ENCODE measurements around the gene CST2. TPM values are rescaled to one million over a fixed set of nuclear protein-coding genes. Genes with fewer than 3 reads are reported as not detected.
"Not testable (repeated sequence)": the region's sequence is repeated elsewhere in the genome, so short reads cannot be mapped to it uniquely, and the experiment has no call there.

CST2 gene
- total and polyA plus RNA-seq, 2 experiments from 2014 or later: not detected

GRCh38 chr20:23823621-23824324 is 2.8 kb downstream of the CST2 start:
- Histone ChIP-seq H3K4me1 (ENCODE audit: low read depth) (no peaks in the 10 kb centered on the region), H3K27ac (no peak overlapping the region), H3K36me3 (no peaks in the 10 kb centered on the region), H3K4me3 (no peak overlapping the region), H3K27me3 (no peaks in the 10 kb centered on the region), H3K9me3 (ENCODE audit: low read depth) (no peaks in the 10 kb centered on the region)
- DNase-seq (ENCODE audit: low read depth in 1 of 2, low spot score in 1 of 2): no peak
- TF ChIP-seq CTCF (IDR thresholded peaks at IDR 0.05; ENCODE audit: low read depth, low read length): no peak

GRCh38 chr20:23823111-23823510 is 3.4 kb downstream of the CST2 start:
- Histone ChIP-seq H3K9me3 (ENCODE audit: low read depth) (no peaks in the 10 kb centered on the region), H3K36me3 (no peaks in the 10 kb centered on the region), H3K27me3 (no peaks in the 10 kb centered on the region), H3K4me1 (ENCODE audit: low read depth) (no peaks in the 10 kb centered on the region), H3K27ac (no peak overlapping the region), H3K4me3 (no peak overlapping the region)
- no peak for DNase-seq (ENCODE audit: low read depth in 1 of 2, low spot score in 1 of 2)
- no peak for TF ChIP-seq CTCF (IDR thresholded peaks at IDR 0.05; ENCODE audit: low read depth, low read length)

- DNase-seq (ENCODE audit: low read depth in 1 of 2, low spot score in 1 of 2): no peak
Measured at GRCh38 chr20:23820493-23820892, 6.0 kb downstream of the CST2 start.

GRCh38 chr20:23811559-23811958 is 15.0 kb downstream of the CST2 start:
- not testable (repeated sequence) for H3K27me3 ChIP-seq; DNase-seq (ENCODE audit: low read depth in 1 of 2, low spot score in 1 of 2); H3K4me1 ChIP-seq (ENCODE audit: low read depth); H3K9me3 ChIP-seq (ENCODE audit: low read depth); H3K4me3 ChIP-seq; H3K36me3 ChIP-seq; H3K27ac ChIP-seq

More at GRCh38 chr20:23820493-23820892, 6.0 kb downstream of the CST2 start:
- Histone ChIP-seq H3K4me3 (no peak overlapping the region), H3K27ac (no peak overlapping the region), H3K4me1 (ENCODE audit: low read depth) (no peaks in the 10 kb centered on the region), H3K9me3 (ENCODE audit: low read depth) (no peaks in the 10 kb centered on the region), H3K27me3 (no peaks in the 10 kb centered on the region), H3K36me3 (no peaks in the 10 kb centered on the region)
- no peak for TF ChIP-seq CTCF (IDR thresholded peaks at IDR 0.05; ENCODE audit: low read depth, low read length)

- H3K36me3 ChIP-seq; H3K4me1 ChIP-seq (ENCODE audit: low read depth); H3K4me3 ChIP-seq; H3K27me3 ChIP-seq; DNase-seq (ENCODE audit: low read depth in 1 of 2, low spot score in 1 of 2); H3K9me3 ChIP-seq (ENCODE audit: low read depth); H3K27ac ChIP-seq: not testable (repeated sequence)
Measured at GRCh38 chr20:23810349-23810748, 16.2 kb downstream of the CST2 start.

- Histone ChIP-seq H3K4me3 (no peak overlapping the region), H3K27me3 (no peaks in the 10 kb centered on the region), H3K36me3 (no peaks in the 10 kb centered on the region), H3K4me1 (ENCODE audit: low read depth) (no peaks in the 10 kb centered on the region), H3K27ac (no peak overlapping the region), H3K9me3 (ENCODE audit: low read depth) (no peaks in the 10 kb centered on the region)
- no peak for TF ChIP-seq CTCF (IDR thresholded peaks at IDR 0.05; ENCODE audit: low read depth, low read length)
- no peak for DNase-seq (ENCODE audit: low read depth in 1 of 2, low spot score in 1 of 2)
Measured at GRCh38 chr20:23800865-23801264, 25.7 kb downstream of the CST2 start.

Data from cardiac muscle cell (in vitro differentiated cells and primary cell).